GM13977 (cell line): ENCODE results near the gene ZNF319.
"Not testable (repeated sequence)": the region's sequence is repeated elsewhere in the genome, so short reads cannot be mapped to it uniquely, and the experiment has no call there.

ENCODE experiments used
- DNase-seq: peaks from one replicate; pipeline ENCODE4 v3.0.0; 2012; ENCODE audit warnings: low spot score
- in situ Hi-C: fragments of 300-500 bp; cut with MboI; formaldehyde crosslinking; loops from one replicate; pipeline ENCODE4 v1.12.0; 2022; ENCODE audit warnings: low sequenced_read_pairs, low pct_unique_long_range_greater_than_20kb, mixed read lengths, inconsistent platforms; ENCODE audit not compliant: unreplicated experiment
- TF ChIP-seq, protein P1 (sequence below): IDR thresholded peaks from 2 replicates; pipeline ENCODE4 v1.5.1; 2012; ENCODE audit warnings: mild to moderate bottlenecking, control low read depth; ENCODE audit not compliant: insufficient read depth; ENCODE audit errors: extremely low read depth, missing control alignments

Gene ZNF319

DNA sequence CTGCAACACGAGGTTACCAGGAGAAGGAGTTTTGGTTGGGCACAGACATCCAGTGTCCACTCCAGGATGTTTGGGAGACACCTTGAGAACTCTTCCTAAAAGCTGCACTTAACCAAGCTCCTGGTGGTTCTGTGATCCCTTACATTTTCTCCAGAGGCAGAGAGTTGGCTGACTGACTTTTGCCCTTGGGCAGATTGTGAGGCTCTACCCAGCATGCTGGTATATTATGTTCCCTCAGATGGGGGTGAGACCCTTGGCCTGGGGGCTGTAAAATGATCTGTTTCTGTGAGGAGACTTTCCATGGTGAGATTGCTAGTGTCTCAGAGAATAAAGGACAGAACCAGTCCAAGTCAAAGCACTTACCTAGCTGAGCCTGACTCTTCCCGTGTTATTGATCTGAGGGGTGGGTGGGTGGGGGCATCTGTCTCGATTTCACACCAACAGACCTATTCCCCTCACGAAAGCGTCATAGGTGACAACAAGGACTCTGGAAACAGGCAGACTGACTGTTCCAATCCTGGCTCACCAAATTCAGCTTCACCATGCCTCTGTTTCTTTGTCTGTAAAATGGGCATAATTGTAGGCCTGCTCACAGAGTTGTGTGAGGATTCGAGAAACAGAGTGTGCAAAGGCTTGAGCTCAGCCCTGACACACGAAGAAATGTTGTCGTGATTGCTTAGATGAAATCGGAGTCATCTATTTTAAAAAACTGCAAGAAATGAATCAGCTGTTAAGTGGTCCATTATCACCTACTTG is 12.9 kb upstream of the ZNF319 start:
- in situ Hi-C loops: loop anchor here (25.0 kb wide), 1 partner anchor 299 kb away; no protein-coding TSS in a partner anchor
- no peak for DNase-seq
- TF ChIP-seq, protein P1, sequence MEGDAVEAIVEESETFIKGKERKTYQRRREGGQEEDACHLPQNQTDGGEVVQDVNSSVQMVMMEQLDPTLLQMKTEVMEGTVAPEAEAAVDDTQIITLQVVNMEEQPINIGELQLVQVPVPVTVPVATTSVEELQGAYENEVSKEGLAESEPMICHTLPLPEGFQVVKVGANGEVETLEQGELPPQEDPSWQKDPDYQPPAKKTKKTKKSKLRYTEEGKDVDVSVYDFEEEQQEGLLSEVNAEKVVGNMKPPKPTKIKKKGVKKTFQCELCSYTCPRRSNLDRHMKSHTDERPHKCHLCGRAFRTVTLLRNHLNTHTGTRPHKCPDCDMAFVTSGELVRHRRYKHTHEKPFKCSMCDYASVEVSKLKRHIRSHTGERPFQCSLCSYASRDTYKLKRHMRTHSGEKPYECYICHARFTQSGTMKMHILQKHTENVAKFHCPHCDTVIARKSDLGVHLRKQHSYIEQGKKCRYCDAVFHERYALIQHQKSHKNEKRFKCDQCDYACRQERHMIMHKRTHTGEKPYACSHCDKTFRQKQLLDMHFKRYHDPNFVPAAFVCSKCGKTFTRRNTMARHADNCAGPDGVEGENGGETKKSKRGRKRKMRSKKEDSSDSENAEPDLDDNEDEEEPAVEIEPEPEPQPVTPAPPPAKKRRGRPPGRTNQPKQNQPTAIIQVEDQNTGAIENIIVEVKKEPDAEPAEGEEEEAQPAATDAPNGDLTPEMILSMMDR: no peak

DNA sequence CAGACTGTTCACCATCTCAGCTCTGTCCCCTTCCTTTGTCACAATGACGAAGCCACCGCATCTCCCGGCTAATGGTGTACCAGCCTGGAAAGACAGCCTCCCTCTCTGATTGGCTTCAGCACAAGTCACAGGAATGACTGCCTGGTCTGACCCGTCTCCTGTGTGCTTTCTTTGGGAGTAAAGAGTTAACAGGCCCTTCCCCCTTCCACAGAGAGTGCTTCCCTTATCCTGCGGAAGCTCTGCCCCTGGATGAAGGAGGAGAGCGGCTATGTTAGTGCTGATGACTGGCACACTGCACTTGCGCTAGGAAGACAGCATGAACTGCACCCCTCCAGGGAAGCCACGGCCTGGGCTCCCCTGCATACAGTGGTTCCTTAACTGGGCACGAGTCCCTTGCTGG is 12.0 kb upstream of the ZNF319 start:
- no peak for DNase-seq
- TF ChIP-seq, protein P1: no peak
- in situ Hi-C loops: loop anchor here (25.0 kb wide), 1 partner anchor 300 kb away; no protein-coding TSS in a partner anchor

DNA sequence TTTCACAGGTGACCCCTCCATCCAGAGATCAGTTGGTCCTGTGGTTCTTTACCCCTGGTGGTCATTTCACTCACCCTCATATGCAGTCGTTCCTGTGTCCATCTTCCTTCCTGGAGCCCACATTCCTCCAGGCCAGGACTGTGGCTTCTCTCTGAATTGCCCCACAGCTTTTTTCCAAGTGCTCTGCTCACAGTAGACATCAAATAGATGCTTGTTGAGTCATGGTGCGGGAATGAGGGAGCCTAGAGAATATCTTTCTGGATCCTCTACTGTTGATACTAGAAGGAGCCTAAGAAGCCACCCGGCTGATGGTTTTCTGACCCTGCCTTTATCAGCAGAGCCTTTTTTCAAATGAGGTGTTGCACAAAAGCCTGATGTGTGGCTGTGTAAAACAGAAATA is 11.2 kb upstream of the ZNF319 start:
- TF ChIP-seq, protein P1: no peak
- in situ Hi-C loops: loop anchor here (25.0 kb wide), 1 partner anchor 301 kb away; no protein-coding TSS in a partner anchor
- DNase-seq: no peak

DNA sequence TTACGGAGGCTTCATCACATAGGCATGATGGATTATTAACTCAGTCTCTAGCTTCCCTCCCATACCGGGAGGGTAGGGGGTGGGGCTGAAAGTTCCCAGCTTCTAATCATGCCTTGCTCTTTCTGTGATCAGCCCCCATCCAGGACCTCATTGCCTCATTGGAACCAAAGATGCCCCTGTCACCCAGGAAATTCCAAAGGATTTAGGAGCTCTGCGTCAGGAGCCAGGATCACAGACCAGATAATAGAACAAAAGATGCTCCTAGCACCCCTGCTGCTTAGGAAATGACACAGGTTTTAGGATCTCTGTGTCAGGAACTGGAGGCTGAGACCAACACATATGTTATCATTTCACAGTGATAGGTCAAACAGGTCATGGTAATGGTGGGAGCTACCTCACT is 10.4 kb upstream of the ZNF319 start:
- TF ChIP-seq, protein P1: no peak
- in situ Hi-C loops: loop anchor here (25.0 kb wide), 1 partner anchor 301 kb away; no protein-coding TSS in a partner anchor

DNA sequence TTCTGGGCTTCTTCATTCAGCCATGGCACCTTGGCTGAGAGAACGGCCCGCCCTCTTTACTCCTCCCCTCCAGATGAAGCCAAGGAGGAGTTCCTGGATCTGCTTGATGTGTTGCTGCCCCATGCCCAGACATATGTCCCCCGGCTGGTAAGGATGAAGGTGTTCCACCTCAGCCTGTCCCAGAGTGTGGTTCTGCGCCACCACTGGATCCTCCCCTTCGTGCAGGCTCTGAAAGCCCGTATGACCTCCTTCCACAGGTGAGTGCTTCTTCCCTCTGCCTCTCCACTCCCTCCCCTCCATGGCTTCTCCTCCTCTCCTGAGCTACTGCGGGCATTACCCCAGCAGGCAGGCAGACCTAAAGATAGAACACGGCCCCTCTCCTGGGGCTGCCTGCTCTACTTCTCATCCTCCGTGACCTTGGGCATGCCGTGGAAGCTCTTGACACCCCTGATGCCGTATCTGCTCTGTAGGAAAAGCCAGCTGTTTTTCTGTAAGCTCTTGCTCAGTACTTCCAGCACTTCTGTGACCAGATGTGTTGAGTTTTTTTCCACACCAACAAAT is 9.5 kb upstream of the ZNF319 start:
- TF ChIP-seq, protein P1: no peak
- no peak for DNase-seq
- in situ Hi-C loops: loop anchor here (10.0 to 25.0 kb wide), 2 partner anchors 115 to 302 kb away; no protein-coding TSS in a partner anchor

More for the DNA sequence above, 10.4 kb upstream of the ZNF319 start:
- no peak for DNase-seq

DNA sequence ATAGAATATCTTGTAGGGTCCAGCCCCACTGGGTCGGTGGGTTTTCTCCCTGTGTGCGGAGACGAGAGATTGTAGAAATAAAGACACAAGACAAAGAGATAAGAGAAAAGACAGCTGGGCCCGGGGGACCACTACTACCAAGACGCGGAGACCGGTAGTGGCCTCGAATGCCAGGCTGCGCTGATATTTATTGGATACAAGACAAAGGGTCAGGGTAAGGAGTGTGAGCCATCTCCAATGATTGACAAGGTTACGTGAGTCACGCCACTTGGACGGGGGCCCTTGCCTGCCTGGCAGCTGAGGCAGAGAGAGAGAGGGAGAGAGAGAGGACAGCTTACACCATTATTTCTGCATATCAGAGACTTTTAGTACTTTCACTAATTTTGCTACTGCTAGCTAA is 4.3 kb upstream of the ZNF319 start:
- in situ Hi-C loops: loop anchor here (10.0 to 25.0 kb wide), 2 partner anchors 110 to 308 kb away; no protein-coding TSS in a partner anchor
- DNase-seq: not testable (repeated sequence)

DNA sequence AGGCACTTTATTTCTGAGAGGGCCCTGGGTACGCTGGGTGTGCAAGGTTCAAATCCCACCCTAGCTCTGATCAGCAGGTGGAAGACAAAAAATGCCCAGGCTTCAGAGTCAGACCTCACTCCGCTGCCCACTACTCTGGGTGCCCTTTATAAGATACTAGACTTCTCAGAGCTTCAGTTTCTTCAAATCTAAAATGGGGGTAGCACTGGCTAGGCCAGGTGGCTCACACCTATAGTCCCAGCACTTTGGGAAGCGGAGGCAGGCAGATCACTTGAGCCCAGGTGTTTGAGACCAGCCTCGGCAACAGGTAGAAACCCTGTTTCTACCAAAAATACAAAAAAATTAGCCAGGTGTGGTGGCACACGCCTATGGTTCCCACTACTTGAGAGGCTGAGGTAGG is 2.5 kb upstream of the ZNF319 start:
- TF ChIP-seq, protein P1: no peak
- in situ Hi-C loops: loop anchor here (10.0 to 25.0 kb wide), 2 partner anchors 108 to 309 kb away; no protein-coding TSS in a partner anchor

More for the DNA sequence above, 2.5 kb upstream of the ZNF319 start:
- no peak for DNase-seq
